PFSK-1 (cell line): ENCODE results near the gene PXDN.

Experiments used
- FOXP2 ChIP-seq: optimal IDR thresholded peaks from 2 replicates; pipeline ENCODE3; 2011; ENCODE audit warnings: borderline replicate concordance, control low read depth, inconsistent platforms; ENCODE audit not compliant: insufficient read depth; ENCODE audit errors: extremely low read length, extremely low read depth
- POLR2AphosphoS5 ChIP-seq: IDR thresholded peaks from 2 replicates; pipeline ENCODE4 v1.6.1; 2012; ENCODE audit warnings: low read depth, mild to moderate bottlenecking, control low read depth, low read length, moderate library complexity
- SIN3A ChIP-seq: IDR thresholded peaks from 2 replicates; pipeline ENCODE4 v1.6.1; 2012; ENCODE audit warnings: mild to moderate bottlenecking, low read length, moderate library complexity, borderline replicate concordance; ENCODE audit not compliant: insufficient read depth
- TAF1 ChIP-seq: IDR thresholded peaks from 2 replicates; pipeline ENCODE4 v1.6.1; 2012; ENCODE audit warnings: low read length, control low read depth, borderline replicate concordance; ENCODE audit not compliant: insufficient read depth
- TF ChIP-seq, protein P1 (sequence below), 2 experiments: IDR thresholded peaks; 2 replicates each; pipeline versions ENCODE4 v1.6.1 to v1.8.0; 2011 to 2012; ENCODE audit warnings: low read depth in 2 of 2, low read length in 2 of 2, control low read depth in 1 of 2, inconsistent platforms in 1 of 2, mild to moderate bottlenecking in 1 of 2, moderate library complexity in 1 of 2; ENCODE audit not compliant: insufficient read depth in 1 of 2

Gene PXDN

GRCh38 chr2:1622521-1623200, 121.7 kb downstream of the PXDN start:
- TF ChIP-seq POLR2AphosphoS5 (no peak), SIN3A (no peak), TAF1 (no peak), FOXP2 (no peak)
- TF ChIP-seq, protein P1, sequence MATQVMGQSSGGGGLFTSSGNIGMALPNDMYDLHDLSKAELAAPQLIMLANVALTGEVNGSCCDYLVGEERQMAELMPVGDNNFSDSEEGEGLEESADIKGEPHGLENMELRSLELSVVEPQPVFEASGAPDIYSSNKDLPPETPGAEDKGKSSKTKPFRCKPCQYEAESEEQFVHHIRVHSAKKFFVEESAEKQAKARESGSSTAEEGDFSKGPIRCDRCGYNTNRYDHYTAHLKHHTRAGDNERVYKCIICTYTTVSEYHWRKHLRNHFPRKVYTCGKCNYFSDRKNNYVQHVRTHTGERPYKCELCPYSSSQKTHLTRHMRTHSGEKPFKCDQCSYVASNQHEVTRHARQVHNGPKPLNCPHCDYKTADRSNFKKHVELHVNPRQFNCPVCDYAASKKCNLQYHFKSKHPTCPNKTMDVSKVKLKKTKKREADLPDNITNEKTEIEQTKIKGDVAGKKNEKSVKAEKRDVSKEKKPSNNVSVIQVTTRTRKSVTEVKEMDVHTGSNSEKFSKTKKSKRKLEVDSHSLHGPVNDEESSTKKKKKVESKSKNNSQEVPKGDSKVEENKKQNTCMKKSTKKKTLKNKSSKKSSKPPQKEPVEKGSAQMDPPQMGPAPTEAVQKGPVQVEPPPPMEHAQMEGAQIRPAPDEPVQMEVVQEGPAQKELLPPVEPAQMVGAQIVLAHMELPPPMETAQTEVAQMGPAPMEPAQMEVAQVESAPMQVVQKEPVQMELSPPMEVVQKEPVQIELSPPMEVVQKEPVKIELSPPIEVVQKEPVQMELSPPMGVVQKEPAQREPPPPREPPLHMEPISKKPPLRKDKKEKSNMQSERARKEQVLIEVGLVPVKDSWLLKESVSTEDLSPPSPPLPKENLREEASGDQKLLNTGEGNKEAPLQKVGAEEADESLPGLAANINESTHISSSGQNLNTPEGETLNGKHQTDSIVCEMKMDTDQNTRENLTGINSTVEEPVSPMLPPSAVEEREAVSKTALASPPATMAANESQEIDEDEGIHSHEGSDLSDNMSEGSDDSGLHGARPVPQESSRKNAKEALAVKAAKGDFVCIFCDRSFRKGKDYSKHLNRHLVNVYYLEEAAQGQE (IDR thresholded peaks at IDR 0.05; ENCODE audit: insufficient read depth in 1 of 2, low read depth in 2 of 2, low read length in 2 of 2): no peak

DNA sequence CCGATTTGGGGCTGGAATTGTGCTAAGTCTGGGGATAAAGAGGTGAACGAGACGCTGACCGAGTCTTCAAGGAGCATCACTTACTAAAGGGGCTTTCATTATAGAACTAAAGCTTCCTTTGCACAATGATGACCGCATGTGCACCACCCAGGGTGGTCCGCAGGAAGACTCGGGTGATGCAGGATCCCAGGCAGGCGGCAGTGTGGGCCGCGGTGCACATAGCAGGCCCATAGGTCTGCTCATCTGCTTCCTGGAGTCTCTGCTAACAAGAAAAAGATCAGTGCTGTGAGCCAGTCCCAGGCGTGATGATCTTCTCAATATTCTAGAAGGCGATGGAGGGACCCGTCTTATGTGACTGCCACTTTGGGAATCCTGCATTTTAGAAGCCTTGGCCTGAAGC, 122.8 kb downstream of the PXDN start:
- TF ChIP-seq SIN3A: no peak
- TF ChIP-seq TAF1: no peak
- TF ChIP-seq, protein P1 (IDR thresholded peaks at IDR 0.05; ENCODE audit: insufficient read depth in 1 of 2, low read depth in 2 of 2, low read length in 2 of 2): no peak
- TF ChIP-seq FOXP2: no peak
- TF ChIP-seq POLR2AphosphoS5: no peak

DNA sequence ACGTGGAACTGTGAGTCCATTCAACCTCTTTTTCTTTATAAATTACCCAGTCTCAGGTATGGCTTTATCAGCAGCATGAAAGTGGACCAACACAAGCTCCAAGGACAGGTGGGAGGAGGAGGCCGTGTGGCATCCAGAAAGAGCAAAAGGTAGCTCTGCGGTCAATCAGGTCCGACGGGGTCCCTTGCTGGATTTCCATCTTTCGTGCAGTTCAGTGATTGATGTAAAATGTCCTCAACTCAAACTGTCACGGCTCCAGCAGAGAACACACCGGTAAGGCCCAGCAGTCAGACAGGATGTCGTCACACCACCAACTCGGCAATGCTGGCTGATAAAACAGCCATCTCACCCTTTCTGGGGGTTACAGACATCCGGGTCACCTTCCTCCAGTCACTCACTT, 123.3 kb downstream of the PXDN start:
- TF ChIP-seq POLR2AphosphoS5: no peak
- TF ChIP-seq, protein P1 (IDR thresholded peaks at IDR 0.05; ENCODE audit: insufficient read depth in 1 of 2, low read depth in 2 of 2, low read length in 2 of 2): no peak
- TF ChIP-seq FOXP2: no peak
- TF ChIP-seq TAF1: no peak
- no peak for TF ChIP-seq SIN3A

GRCh38 chr2:1620081-1620480, 124.2 kb downstream of the PXDN start:
- TF ChIP-seq FOXP2 (no peak), TAF1 (no peak), SIN3A (no peak), POLR2AphosphoS5 (no peak)
- TF ChIP-seq, protein P1 (IDR thresholded peaks at IDR 0.05; ENCODE audit: insufficient read depth in 1 of 2, low read depth in 2 of 2, low read length in 2 of 2): no peak
